ENCODE measurements around the gene LIPF. TPM values are rescaled to one million over a fixed set of nuclear protein-coding genes. Genes with fewer than 3 reads are reported as not detected.

LIPF gene
- total and polyA plus RNA-seq, 2 experiments from 2014 or later, result not detected

GRCh38 chr10:88642963-88643362 lies 21.3 kb upstream of the LIPF start:
- Mint-ChIP-seq H3K27ac (no peak overlapping the region), H3K4me1 (no peaks in the 10 kb centered on the region), H3K27me3 (ENCODE audit: insufficient read depth, low read depth, poor library complexity) (no peaks in the 10 kb centered on the region), H3K9me3 (peaks cover 7% of the 10 kb centered on the region; the same call in 2 of the 3 replicates), H3K4me3 (no peak overlapping the region), H3K36me3 (ENCODE audit: low read depth) (no peaks in the 10 kb centered on the region)
- no peaks in the 10 kb centered on the region for H3K36me3 ChIP-seq (ENCODE audit: insufficient read depth)
- ATAC-seq (no peak), DNase-seq (ENCODE audit: low spot score) (no peak)
- no peaks in the 10 kb centered on the region for H3K4me1 ChIP-seq (ENCODE audit: insufficient read depth)
- no peak for TF ChIP-seq EZH2phosphoT487 (IDR thresholded peaks at IDR 0.05; ENCODE audit: unreplicated experiment)
- no peak for TF ChIP-seq JUNB (IDR thresholded peaks at IDR 0.05; ENCODE audit: unreplicated experiment)
- TF ChIP-seq ZNF114 (CRISPR knock-in tag; IDR thresholded peaks at IDR 0.05), result no peak
- no peak for TF ChIP-seq ZNF331 (CRISPR knock-in tag; IDR thresholded peaks at IDR 0.05; ENCODE audit: low read depth)
- TF ChIP-seq STAT1 (IDR thresholded peaks at IDR 0.05; ENCODE audit: unreplicated experiment), result no peak
- H3K4me2 ChIP-seq, result no peak overlapping the region
- H3K27me3 ChIP-seq (ENCODE audit: insufficient read depth), result no peaks in the 10 kb centered on the region
- H3K27ac ChIP-seq (ENCODE audit: low read depth), result no peak overlapping the region
- H3F3A ChIP-seq (replicated peaks; ENCODE audit: low read depth), result no peaks in the 10 kb centered on the region
- H3K9me2 ChIP-seq (ENCODE audit: insufficient read depth), result peaks cover 6% of the 10 kb centered on the region; the same call in 1 of the 2 replicates
- no peak overlapping the region for H2AFZ ChIP-seq
- no peak overlapping the region for H3K4me3 ChIP-seq
- H3K79me2 ChIP-seq (replicated peaks; ENCODE audit: insufficient read depth), result no peaks in the 10 kb centered on the region
- H4K20me1 ChIP-seq (replicated peaks; ENCODE audit: insufficient read depth), result no peaks in the 10 kb centered on the region

GRCh38 chr10:88647061-88647615 lies 17.1 kb upstream of the LIPF start:
- Histone ChIP-seq H2AFZ (no peak overlapping the region), H3K9me2 (ENCODE audit: insufficient read depth) (no peaks in the 10 kb centered on the region), H3F3A (replicated peaks; ENCODE audit: low read depth) (no peaks in the 10 kb centered on the region), H3K79me2 (replicated peaks; ENCODE audit: insufficient read depth) (no peaks in the 10 kb centered on the region), H4K20me1 (replicated peaks; ENCODE audit: insufficient read depth) (no peaks in the 10 kb centered on the region), H3K4me2 (no peak overlapping the region), H3K4me3 (no peak overlapping the region), H3K27ac (ENCODE audit: low read depth) (no peak overlapping the region), H3K27me3 (ENCODE audit: insufficient read depth) (no peaks in the 10 kb centered on the region), H3K36me3 (ENCODE audit: insufficient read depth) (no peaks in the 10 kb centered on the region), H3K4me1 (ENCODE audit: insufficient read depth) (no peaks in the 10 kb centered on the region)
- Mint-ChIP-seq H3K4me1 (no peaks in the 10 kb centered on the region), H3K36me3 (ENCODE audit: low read depth) (no peaks in the 10 kb centered on the region), H3K27me3 (ENCODE audit: insufficient read depth, low read depth, poor library complexity) (no peaks in the 10 kb centered on the region), H3K27ac (no peak overlapping the region), H3K9me3 (no peaks in the 10 kb centered on the region), H3K4me3 (no peak overlapping the region)
- TF ChIP-seq POLR2AphosphoS5 (IDR thresholded peaks at IDR 0.05; ENCODE audit: low read depth) (no peak), CTCF (conservative IDR thresholded peaks at IDR 0.05; ENCODE audit: low read depth in 2 of 2) (no peak), JUNB (IDR thresholded peaks at IDR 0.05; ENCODE audit: unreplicated experiment) (no peak), EZH2phosphoT487 (IDR thresholded peaks at IDR 0.05; ENCODE audit: unreplicated experiment) (no peak), ZNF114 (CRISPR knock-in tag; IDR thresholded peaks at IDR 0.05) (no peak), ZNF331 (CRISPR knock-in tag; IDR thresholded peaks at IDR 0.05; ENCODE audit: low read depth) (no peak), ZNF462 (CRISPR knock-in tag; IDR thresholded peaks at IDR 0.05) (no peak), STAT1 (IDR thresholded peaks at IDR 0.05; ENCODE audit: unreplicated experiment) (no peak)
- no peak for ATAC-seq
- no peak for DNase-seq (ENCODE audit: low spot score)
